HepG2 (cell line): ENCODE measurements around the gene HES2. TPM values are rescaled to one million over a fixed set of nuclear protein-coding genes. Genes with fewer than 3 reads are reported as not detected.

Experiments
- ARHGAP35 ChIP-seq: sonication (generic); formaldehyde crosslinking; IDR thresholded peaks from 2 replicates; pipeline ENCODE4 v1.9.0; 2022; ENCODE audit warnings: mild to moderate bottlenecking, inconsistent platforms, moderate library complexity, missing genetic modification reagents, borderline replicate concordance
- BRCA1 ChIP-seq: sonication (generic); formaldehyde crosslinking; IDR thresholded peaks from 2 replicates; pipeline ENCODE4 v1.4.0; 2020; ENCODE audit warnings: missing genetic modification reagents
- CBFB ChIP-seq: sonication (generic); formaldehyde crosslinking; IDR thresholded peaks from 2 replicates; pipeline ENCODE4 v1.4.0; 2020; ENCODE audit warnings: missing genetic modification reagents
- FOSL2 ChIP-seq: sonication (generic); formaldehyde crosslinking; IDR thresholded peaks from 2 replicates; pipeline ENCODE4 v1.4.0; 2020; ENCODE audit warnings: missing genetic modification reagents
- HNRNPK ChIP-seq: fragments of 200-400 bp; formaldehyde crosslinking; IDR thresholded peaks from 2 replicates; pipeline ENCODE4 v1.6.1; 2018; ENCODE audit warnings: low read length, low read depth, moderate library complexity, mild to moderate bottlenecking; ENCODE audit not compliant: poor library complexity, severe bottlenecking
- PHF20 ChIP-seq: sonication (generic); formaldehyde crosslinking; IDR thresholded peaks from 2 replicates; pipeline ENCODE4 v1.5.0; 2020; ENCODE audit warnings: mild to moderate bottlenecking, missing genetic modification reagents
- SKI ChIP-seq: fragments of 450-650 bp; IDR thresholded peaks from one replicate; pipeline ENCODE4 v1.6.1; 2018; ENCODE audit warnings: mild to moderate bottlenecking; ENCODE audit not compliant: partially characterized antibody
- SOX5 ChIP-seq: IDR thresholded peaks from 2 replicates; pipeline ENCODE4 v1.6.1; 2016; ENCODE audit warnings: borderline replicate concordance
- ZNF232 ChIP-seq: sonication (generic); formaldehyde crosslinking; IDR thresholded peaks from 2 replicates; pipeline ENCODE4 v1.4.0; 2020; ENCODE audit warnings: missing genetic modification reagents, borderline replicate concordance
- ZNF44 ChIP-seq: sonication (generic); formaldehyde crosslinking; IDR thresholded peaks from 2 replicates; pipeline ENCODE4 v1.5.1; 2020; ENCODE audit warnings: mild to moderate bottlenecking, missing genetic modification reagents
- ZNF569 ChIP-seq: sonication (generic); formaldehyde crosslinking; IDR thresholded peaks from 2 replicates; pipeline ENCODE4 v1.5.0; 2020; ENCODE audit warnings: mild to moderate bottlenecking, missing genetic modification reagents, moderate library complexity, borderline replicate concordance
- ZNF674 ChIP-seq: sonication (generic); formaldehyde crosslinking; IDR thresholded peaks from 2 replicates; pipeline ENCODE4 v1.5.0; 2020; ENCODE audit warnings: low read depth, mild to moderate bottlenecking, missing genetic modification reagents
- ZNF775 ChIP-seq: sonication (generic); formaldehyde crosslinking; IDR thresholded peaks from 2 replicates; pipeline ENCODE4 v1.4.0; 2020; ENCODE audit warnings: missing genetic modification reagents, mild to moderate bottlenecking, moderate library complexity, borderline replicate concordance
- polyA plus RNA-seq, 8 experiments: library from polyadenylated mRNA; depleted of rRNA in 3 of 8; stranded (reverse) in 7 of 8; unstranded in 1 of 8; fragments of >200 nt; fragmentation: Illumina TruSeq in 4 of 8; extraction: Trizol in 4 of 8; gene quantifications; 2 replicates each; pipeline versions ENCODE4 v1.2.1 to v1.2.3, GENCODE V29; 2011 to 2016; ENCODE audit warnings: low read depth in 4 of 8, missing spikeins in 1 of 8, mixed read lengths in 1 of 8; ENCODE audit not compliant: insufficient read depth in 1 of 8
- total RNA-seq, 5 experiments: library from RNA; depleted of rRNA; stranded (reverse); fragments of >200 nt; fragmentation: Illumina TruSeq; extraction: Trizol; gene quantifications; 2 replicates each; pipeline ENCODE4 v1.2.3, GENCODE V29; 2016; ENCODE audit warnings: low read depth in 1 of 5
- TF ChIP-seq, protein P1 (sequence below): sonication (generic); formaldehyde crosslinking; IDR thresholded peaks from 2 replicates; pipeline ENCODE4 v1.8.1; 2023; ENCODE audit warnings: missing genetic modification reagents, mild to moderate bottlenecking, borderline replicate concordance
- TF ChIP-seq, protein P2 (sequence below): sonication (generic); formaldehyde crosslinking; IDR thresholded peaks from 2 replicates; pipeline ENCODE4 v1.4.0; 2020; ENCODE audit warnings: missing genetic modification reagents
- TF ChIP-seq, protein P3 (sequence below): sonication (generic); formaldehyde crosslinking; IDR thresholded peaks from 2 replicates; pipeline ENCODE4 v1.8.0; 2022; ENCODE audit warnings: missing genetic modification reagents, mild to moderate bottlenecking, borderline replicate concordance
- TF ChIP-seq, protein P4 (sequence below): sonication (generic); formaldehyde crosslinking; IDR thresholded peaks from 2 replicates; pipeline ENCODE4 v1.5.0; 2020; ENCODE audit warnings: mild to moderate bottlenecking, missing genetic modification reagents, borderline replicate concordance
- TF ChIP-seq, protein P5 (sequence below): sonication (generic); formaldehyde crosslinking; IDR thresholded peaks from 2 replicates; pipeline ENCODE4 v1.4.0; 2020; ENCODE audit warnings: missing genetic modification reagents

HES2 gene
- total and polyA plus RNA-seq, 2 of the 13 experiments (the other 11 are each of a cell fraction or from before 2014, with no cell fraction given): 0.11 to 0.17 TPM

DNA sequence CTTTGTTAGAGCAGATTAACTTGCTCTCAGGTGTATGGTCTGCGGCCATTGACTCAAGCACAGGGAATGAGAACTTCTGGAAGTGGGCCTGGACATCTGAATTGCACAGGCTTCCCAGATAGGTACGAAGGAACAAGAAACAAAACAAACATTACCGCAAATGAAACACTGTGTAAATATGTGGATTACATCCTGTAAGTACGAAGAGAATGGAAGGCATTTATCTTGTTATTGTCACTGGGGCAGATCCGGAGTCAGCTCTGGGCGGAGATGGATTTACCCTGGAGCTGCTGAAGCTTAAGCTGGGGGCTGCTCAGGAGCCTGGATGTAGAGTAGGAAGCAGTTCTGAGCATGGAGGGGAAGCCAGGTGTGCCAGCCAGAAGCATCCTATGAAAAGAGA, 6.8 kb downstream of the HES2 start (continued):
- TF ChIP-seq ZNF44 (CRISPR knock-in tag): no peak
- no peak for TF ChIP-seq SKI
- TF ChIP-seq, protein P1, sequence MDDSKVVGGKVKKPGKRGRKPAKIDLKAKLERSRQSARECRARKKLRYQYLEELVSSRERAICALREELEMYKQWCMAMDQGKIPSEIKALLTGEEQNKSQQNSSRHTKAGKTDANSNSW (CRISPR knock-in tag): no peak
- TF ChIP-seq PHF20 (CRISPR knock-in tag): no peak
- TF ChIP-seq ARHGAP35 (CRISPR knock-in tag): no peak
- TF ChIP-seq, protein P2, sequence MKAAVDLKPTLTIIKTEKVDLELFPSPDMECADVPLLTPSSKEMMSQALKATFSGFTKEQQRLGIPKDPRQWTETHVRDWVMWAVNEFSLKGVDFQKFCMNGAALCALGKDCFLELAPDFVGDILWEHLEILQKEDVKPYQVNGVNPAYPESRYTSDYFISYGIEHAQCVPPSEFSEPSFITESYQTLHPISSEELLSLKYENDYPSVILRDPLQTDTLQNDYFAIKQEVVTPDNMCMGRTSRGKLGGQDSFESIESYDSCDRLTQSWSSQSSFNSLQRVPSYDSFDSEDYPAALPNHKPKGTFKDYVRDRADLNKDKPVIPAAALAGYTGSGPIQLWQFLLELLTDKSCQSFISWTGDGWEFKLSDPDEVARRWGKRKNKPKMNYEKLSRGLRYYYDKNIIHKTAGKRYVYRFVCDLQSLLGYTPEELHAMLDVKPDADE (CRISPR knock-in tag): no peak
- no peak for TF ChIP-seq CBFB
- peak; percentile 90; the same call in 1 of the 2 replicates for TF ChIP-seq SOX5 (CRISPR knock-in tag)
- TF ChIP-seq BRCA1 (CRISPR knock-in tag): no peak
- TF ChIP-seq, protein P3, sequence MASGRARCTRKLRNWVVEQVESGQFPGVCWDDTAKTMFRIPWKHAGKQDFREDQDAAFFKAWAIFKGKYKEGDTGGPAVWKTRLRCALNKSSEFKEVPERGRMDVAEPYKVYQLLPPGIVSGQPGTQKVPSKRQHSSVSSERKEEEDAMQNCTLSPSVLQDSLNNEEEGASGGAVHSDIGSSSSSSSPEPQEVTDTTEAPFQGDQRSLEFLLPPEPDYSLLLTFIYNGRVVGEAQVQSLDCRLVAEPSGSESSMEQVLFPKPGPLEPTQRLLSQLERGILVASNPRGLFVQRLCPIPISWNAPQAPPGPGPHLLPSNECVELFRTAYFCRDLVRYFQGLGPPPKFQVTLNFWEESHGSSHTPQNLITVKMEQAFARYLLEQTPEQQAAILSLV (CRISPR knock-in tag): no peak
- TF ChIP-seq, protein P4, sequence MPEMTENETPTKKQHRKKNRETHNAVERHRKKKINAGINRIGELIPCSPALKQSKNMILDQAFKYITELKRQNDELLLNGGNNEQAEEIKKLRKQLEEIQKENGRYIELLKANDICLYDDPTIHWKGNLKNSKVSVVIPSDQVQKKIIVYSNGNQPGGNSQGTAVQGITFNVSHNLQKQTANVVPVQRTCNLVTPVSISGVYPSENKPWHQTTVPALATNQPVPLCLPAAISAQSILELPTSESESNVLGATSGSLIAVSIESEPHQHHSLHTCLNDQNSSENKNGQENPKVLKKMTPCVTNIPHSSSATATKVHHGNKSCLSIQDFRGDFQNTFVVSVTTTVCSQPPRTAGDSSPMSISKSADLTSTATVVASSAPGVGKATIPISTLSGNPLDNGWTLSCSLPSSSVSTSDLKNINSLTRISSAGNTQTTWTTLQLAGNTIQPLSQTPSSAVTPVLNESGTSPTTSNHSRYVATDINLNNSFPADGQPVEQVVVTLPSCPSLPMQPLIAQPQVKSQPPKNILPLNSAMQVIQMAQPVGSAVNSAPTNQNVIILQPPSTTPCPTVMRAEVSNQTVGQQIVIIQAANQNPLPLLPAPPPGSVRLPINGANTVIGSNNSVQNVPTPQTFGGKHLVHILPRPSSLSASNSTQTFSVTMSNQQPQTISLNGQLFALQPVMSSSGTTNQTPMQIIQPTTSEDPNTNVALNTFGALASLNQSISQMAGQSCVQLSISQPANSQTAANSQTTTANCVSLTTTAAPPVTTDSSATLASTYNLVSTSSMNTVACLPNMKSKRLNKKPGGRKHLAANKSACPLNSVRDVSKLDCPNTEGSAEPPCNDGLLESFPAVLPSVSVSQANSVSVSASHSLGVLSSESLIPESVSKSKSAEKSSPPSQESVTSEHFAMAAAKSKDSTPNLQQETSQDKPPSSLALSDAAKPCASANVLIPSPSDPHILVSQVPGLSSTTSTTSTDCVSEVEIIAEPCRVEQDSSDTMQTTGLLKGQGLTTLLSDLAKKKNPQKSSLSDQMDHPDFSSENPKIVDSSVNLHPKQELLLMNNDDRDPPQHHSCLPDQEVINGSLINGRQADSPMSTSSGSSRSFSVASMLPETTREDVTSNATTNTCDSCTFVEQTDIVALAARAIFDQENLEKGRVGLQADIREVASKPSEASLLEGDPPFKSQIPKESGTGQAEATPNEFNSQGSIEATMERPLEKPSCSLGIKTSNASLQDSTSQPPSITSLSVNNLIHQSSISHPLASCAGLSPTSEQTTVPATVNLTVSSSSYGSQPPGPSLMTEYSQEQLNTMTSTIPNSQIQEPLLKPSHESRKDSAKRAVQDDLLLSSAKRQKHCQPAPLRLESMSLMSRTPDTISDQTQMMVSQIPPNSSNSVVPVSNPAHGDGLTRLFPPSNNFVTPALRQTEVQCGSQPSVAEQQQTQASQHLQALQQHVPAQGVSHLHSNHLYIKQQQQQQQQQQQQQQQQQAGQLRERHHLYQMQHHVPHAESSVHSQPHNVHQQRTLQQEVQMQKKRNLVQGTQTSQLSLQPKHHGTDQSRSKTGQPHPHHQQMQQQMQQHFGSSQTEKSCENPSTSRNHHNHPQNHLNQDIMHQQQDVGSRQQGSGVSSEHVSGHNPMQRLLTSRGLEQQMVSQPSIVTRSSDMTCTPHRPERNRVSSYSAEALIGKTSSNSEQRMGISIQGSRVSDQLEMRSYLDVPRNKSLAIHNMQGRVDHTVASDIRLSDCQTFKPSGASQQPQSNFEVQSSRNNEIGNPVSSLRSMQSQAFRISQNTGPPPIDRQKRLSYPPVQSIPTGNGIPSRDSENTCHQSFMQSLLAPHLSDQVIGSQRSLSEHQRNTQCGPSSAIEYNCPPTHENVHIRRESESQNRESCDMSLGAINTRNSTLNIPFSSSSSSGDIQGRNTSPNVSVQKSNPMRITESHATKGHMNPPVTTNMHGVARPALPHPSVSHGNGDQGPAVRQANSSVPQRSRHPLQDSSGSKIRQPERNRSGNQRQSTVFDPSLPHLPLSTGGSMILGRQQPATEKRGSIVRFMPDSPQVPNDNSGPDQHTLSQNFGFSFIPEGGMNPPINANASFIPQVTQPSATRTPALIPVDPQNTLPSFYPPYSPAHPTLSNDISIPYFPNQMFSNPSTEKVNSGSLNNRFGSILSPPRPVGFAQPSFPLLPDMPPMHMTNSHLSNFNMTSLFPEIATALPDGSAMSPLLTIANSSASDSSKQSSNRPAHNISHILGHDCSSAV (CRISPR knock-in tag): no peak
- no peak for TF ChIP-seq ZNF232 (CRISPR knock-in tag)
- peak; percentile 30; the same call in 1 of the 2 replicates for TF ChIP-seq FOSL2 (CRISPR knock-in tag)
- no peak for TF ChIP-seq ZNF569
- TF ChIP-seq HNRNPK: no peak
- no peak for TF ChIP-seq ZNF674
- TF ChIP-seq, protein P5, sequence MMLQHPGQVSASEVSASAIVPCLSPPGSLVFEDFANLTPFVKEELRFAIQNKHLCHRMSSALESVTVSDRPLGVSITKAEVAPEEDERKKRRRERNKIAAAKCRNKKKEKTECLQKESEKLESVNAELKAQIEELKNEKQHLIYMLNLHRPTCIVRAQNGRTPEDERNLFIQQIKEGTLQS: no peak
- no peak for TF ChIP-seq ZNF775 (CRISPR knock-in tag)
